ENCODE results near the gene DCDC2C.

The DCDC2C gene

DNA sequence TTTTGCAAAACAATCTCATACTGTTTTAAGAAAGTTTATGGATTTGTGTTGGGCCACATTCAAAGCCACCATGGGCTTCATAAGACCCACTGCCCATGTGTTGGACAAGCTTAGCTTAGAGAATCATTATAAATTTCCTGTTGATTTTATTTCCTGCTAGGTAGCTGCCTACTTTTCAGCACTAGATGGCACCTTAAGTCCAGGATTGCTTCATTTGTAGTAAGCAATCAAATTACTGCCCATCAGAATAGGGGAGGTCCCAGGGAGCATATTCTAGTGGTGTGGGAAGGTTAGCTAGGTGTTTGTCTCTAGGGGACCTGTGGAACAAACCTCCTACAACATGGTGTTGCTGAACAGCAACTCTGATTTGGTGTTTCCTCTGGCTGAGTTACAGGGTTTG, 11.0 kb upstream of the DCDC2C start:
- H3K4me2 ChIP-seq (ENCODE audit: low read length), result no peak overlapping the region
- H3K9me3 ChIP-seq (ENCODE audit: low read length), result no peaks in the 10 kb centered on the region; the same call in 1 of the 2 replicates
- H3K36me3 ChIP-seq (ENCODE audit: insufficient read depth, low read length), result no peaks in the 10 kb centered on the region
- H3F3A ChIP-seq (ENCODE audit: insufficient read depth, low read length), result no peaks in the 10 kb centered on the region
- no peaks in the 10 kb centered on the region for H3K4me1 ChIP-seq (ENCODE audit: insufficient read depth, low read length, severe bottlenecking)
- no peak for TF ChIP-seq EZH2 (IDR thresholded peaks at IDR 0.05; ENCODE audit: borderline replicate concordance, low read length)
- TF ChIP-seq, protein P1, sequence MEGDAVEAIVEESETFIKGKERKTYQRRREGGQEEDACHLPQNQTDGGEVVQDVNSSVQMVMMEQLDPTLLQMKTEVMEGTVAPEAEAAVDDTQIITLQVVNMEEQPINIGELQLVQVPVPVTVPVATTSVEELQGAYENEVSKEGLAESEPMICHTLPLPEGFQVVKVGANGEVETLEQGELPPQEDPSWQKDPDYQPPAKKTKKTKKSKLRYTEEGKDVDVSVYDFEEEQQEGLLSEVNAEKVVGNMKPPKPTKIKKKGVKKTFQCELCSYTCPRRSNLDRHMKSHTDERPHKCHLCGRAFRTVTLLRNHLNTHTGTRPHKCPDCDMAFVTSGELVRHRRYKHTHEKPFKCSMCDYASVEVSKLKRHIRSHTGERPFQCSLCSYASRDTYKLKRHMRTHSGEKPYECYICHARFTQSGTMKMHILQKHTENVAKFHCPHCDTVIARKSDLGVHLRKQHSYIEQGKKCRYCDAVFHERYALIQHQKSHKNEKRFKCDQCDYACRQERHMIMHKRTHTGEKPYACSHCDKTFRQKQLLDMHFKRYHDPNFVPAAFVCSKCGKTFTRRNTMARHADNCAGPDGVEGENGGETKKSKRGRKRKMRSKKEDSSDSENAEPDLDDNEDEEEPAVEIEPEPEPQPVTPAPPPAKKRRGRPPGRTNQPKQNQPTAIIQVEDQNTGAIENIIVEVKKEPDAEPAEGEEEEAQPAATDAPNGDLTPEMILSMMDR (IDR thresholded peaks at IDR 0.05; ENCODE audit: low read length), result peak; percentile 74
- no peak overlapping the region for H3K4me3 ChIP-seq (ENCODE audit: low read depth, low read length, poor library complexity, severe bottlenecking)
- H4K20me1 ChIP-seq (ENCODE audit: insufficient read depth, low read length), result no peaks in the 10 kb centered on the region
- H3K9ac ChIP-seq (ENCODE audit: low read length), result no peak overlapping the region
- H3K27ac ChIP-seq (ENCODE audit: low read depth, low read length, poor library complexity, severe bottlenecking), result no peak overlapping the region
- no peaks in the 10 kb centered on the region for H3K79me2 ChIP-seq (ENCODE audit: insufficient read depth, low read length)
- H3K27me3 ChIP-seq (ENCODE audit: insufficient read depth, low read length), result no peaks in the 10 kb centered on the region
- H2AFZ ChIP-seq (ENCODE audit: low read length), result no peak overlapping the region
- no peaks in the 10 kb centered on the region for H3K9me2 ChIP-seq (ENCODE audit: low read depth, low read length)

DNA sequence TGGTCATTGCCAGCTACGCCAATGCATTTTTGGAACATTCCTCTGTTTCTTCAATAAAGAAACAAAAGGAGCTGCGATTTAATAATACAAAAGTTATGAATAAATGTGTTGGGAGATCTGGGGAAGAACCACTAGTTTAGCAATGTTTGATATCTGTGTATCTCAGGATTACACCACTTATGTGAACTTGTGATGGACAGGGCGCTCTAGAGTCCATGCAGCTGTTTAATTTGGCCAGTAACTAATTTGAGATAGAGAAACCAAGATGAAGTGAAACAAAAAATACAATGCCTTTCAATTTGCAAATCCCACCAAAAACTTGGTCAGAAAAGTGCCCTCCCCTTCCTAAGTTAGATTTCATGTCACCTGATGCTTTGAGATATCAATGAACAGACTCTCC, 6.8 kb upstream of the DCDC2C start:
- Histone ChIP-seq H3K27me3 (ENCODE audit: insufficient read depth, low read length) (no peaks in the 10 kb centered on the region), H3K9ac (ENCODE audit: low read length) (no peak overlapping the region), H2AFZ (ENCODE audit: low read length) (no peak overlapping the region), H3F3A (ENCODE audit: insufficient read depth, low read length) (no peaks in the 10 kb centered on the region), H3K79me2 (ENCODE audit: insufficient read depth, low read length) (no peaks in the 10 kb centered on the region), H3K27ac (ENCODE audit: low read depth, low read length, poor library complexity, severe bottlenecking) (no peak overlapping the region), H3K4me2 (ENCODE audit: low read length) (no peak overlapping the region), H3K9me3 (ENCODE audit: low read length) (no peaks in the 10 kb centered on the region), H3K4me1 (ENCODE audit: insufficient read depth, low read length, severe bottlenecking) (no peaks in the 10 kb centered on the region), H3K4me3 (ENCODE audit: low read depth, low read length, poor library complexity, severe bottlenecking) (no peak overlapping the region), H4K20me1 (ENCODE audit: insufficient read depth, low read length) (no peaks in the 10 kb centered on the region), H3K36me3 (ENCODE audit: insufficient read depth, low read length) (no peaks in the 10 kb centered on the region), H3K9me2 (ENCODE audit: low read depth, low read length) (no peaks in the 10 kb centered on the region)
- TF ChIP-seq, protein P1 (IDR thresholded peaks at IDR 0.05; ENCODE audit: low read length), result no peak
- TF ChIP-seq EZH2 (IDR thresholded peaks at IDR 0.05; ENCODE audit: borderline replicate concordance, low read length), result no peak

DNA sequence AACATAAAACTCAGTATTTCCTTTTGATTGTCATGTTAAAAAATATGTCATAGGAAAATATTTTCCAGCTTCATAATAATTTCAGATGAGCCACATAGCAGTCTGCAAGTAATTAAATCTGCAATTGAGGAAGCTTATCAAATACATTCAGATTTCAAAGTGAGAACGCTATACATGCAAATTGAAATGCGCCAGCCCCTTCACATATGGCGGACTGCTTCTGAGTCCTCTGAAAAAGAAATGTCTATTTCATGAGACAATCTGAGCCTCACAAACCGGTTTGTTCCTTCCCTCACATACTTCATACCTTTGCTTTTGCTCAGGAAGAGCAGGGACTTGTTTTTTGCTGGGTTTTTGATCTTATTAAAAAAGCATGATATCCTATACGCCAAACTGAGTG, 2.3 kb upstream of the DCDC2C start:
- Histone ChIP-seq H3K4me2 (ENCODE audit: low read length) (no peak overlapping the region), H3K4me1 (ENCODE audit: insufficient read depth, low read length, severe bottlenecking) (no peaks in the 10 kb centered on the region), H4K20me1 (ENCODE audit: insufficient read depth, low read length) (no peaks in the 10 kb centered on the region), H3K9me2 (ENCODE audit: low read depth, low read length) (no peaks in the 10 kb centered on the region), H3K9ac (ENCODE audit: low read length) (no peak overlapping the region), H3K4me3 (ENCODE audit: low read depth, low read length, poor library complexity, severe bottlenecking) (no peak overlapping the region), H2AFZ (ENCODE audit: low read length) (no peak overlapping the region), H3K79me2 (ENCODE audit: insufficient read depth, low read length) (no peaks in the 10 kb centered on the region), H3K9me3 (ENCODE audit: low read length) (no peaks in the 10 kb centered on the region), H3K27me3 (ENCODE audit: insufficient read depth, low read length) (no peaks in the 10 kb centered on the region), H3F3A (ENCODE audit: insufficient read depth, low read length) (no peaks in the 10 kb centered on the region), H3K27ac (ENCODE audit: low read depth, low read length, poor library complexity, severe bottlenecking) (no peak overlapping the region), H3K36me3 (ENCODE audit: insufficient read depth, low read length) (no peaks in the 10 kb centered on the region; the same call in 1 of the 2 replicates)
- no peak for TF ChIP-seq EZH2 (IDR thresholded peaks at IDR 0.05; ENCODE audit: borderline replicate concordance, low read length)
- TF ChIP-seq, protein P1 (IDR thresholded peaks at IDR 0.05; ENCODE audit: low read length), result no peak
